Endothelial cell of umbilical vein (primary cell): ENCODE data around the gene CPLX1. TPM values are rescaled to one million over a fixed set of nuclear protein-coding genes. Genes with fewer than 3 reads are reported as not detected.

Source experiments
- BruUV-seq: library from RNA; stranded (reverse); fragments of 400-500 nt; replicated peaks from 2 replicates; lab custom pipeline; 2021; lab: Mats Ljungman, UMichigan
- CTCF ChIA-PET: fragments of 300-600, 350-600 bp; sonication (Branson Sonifier 250); formaldehyde crosslinking; loops from one replicate; lab custom pipeline; 2021; ENCODE audit warnings: antibody characterized with exemption, inconsistent platforms; lab: Charles Lee
- POLR2A ChIA-PET: fragments of 300-600, 350-600 bp; sonication (Branson Sonifier 250); formaldehyde crosslinking; loops from one replicate; lab custom pipeline; 2021; ENCODE audit warnings: antibody characterized with exemption, inconsistent platforms; lab: Charles Lee
- DNase-seq: peaks from one replicate; pipeline ENCODE4 v3.0.0-alpha.2; 2011; ENCODE audit warnings: low read depth, low spot score
- FAIRE-seq: peaks from 2 replicates; lab custom pipeline; 2011; peaks lifted over from hg19 to GRCh38; lab: Jason Lieb, UNC
- H2AFZ ChIP-seq: 2 replicates; pipeline ENCODE4 v1.6.0; 2012; ENCODE audit warnings: low read depth, low read length, control low read depth, inconsistent platforms
- H3K27ac ChIP-seq: 2 replicates; pipeline ENCODE4 v1.5.1; 2011; ENCODE audit warnings: low read depth, mild to moderate bottlenecking, control low read depth, low read length, moderate library complexity; ENCODE audit not compliant: insufficient read depth
- H3K27me3 ChIP-seq, 2 experiments: 2 replicates each; pipeline versions ENCODE4 v1.6.0 to v1.6.1; 2011; ENCODE audit warnings: low read length in 2 of 2, mixed read lengths in 1 of 2; ENCODE audit not compliant: control insufficient read depth in 2 of 2, insufficient read depth in 2 of 2
- H3K36me3 ChIP-seq, 2 experiments: 2 replicates in 1 of 2; 3 replicates in 1 of 2; pipeline ENCODE4 v1.5.1; 2011; ENCODE audit warnings: low read length in 2 of 2, mild to moderate bottlenecking in 1 of 2, moderate library complexity in 1 of 2; ENCODE audit not compliant: control insufficient read depth in 2 of 2, insufficient read depth in 2 of 2; ENCODE audit errors: extremely low read depth in 1 of 2
- H3K4me1 ChIP-seq: 3 replicates; pipeline ENCODE4 v1.5.1; 2011; ENCODE audit warnings: mild to moderate bottlenecking, low read length; ENCODE audit not compliant: control insufficient read depth, insufficient read depth; ENCODE audit errors: extremely low read depth
- H3K4me2 ChIP-seq: 2 replicates; pipeline ENCODE4 v1.6.1; 2011; ENCODE audit warnings: low read length, control low read depth, mixed read lengths; ENCODE audit not compliant: insufficient read depth
- H3K4me3 ChIP-seq, 3 experiments: fragments of 200-600 bp in 1 of 3; sonication (generic), shearing (Covaris generic) in 1 of 3; replicated peaks in 1 of 3; 2 replicates each; pipeline ENCODE4 v1.5.1; 2011 to 2016; ENCODE audit warnings: control low read depth in 3 of 3, low read length in 3 of 3, mild to moderate bottlenecking in 2 of 3, inconsistent platforms in 1 of 3, low read depth in 1 of 3, moderate library complexity in 1 of 3; ENCODE audit not compliant: insufficient read depth in 1 of 3
- H3K79me2 ChIP-seq: 2 replicates; pipeline ENCODE4 v1.6.0; 2012; ENCODE audit warnings: low read length, inconsistent platforms; ENCODE audit not compliant: control insufficient read depth, insufficient read depth
- H3K9ac ChIP-seq: replicated peaks from 2 replicates; pipeline ENCODE3; 2011; ENCODE audit warnings: low read length, control low read depth; ENCODE audit not compliant: insufficient read depth; ENCODE audit errors: extremely low read depth
- H3K9me1 ChIP-seq: replicated peaks from 3 replicates; pipeline ENCODE4 v1.6.0; 2011; ENCODE audit warnings: mild to moderate bottlenecking, low read length; ENCODE audit not compliant: control insufficient read depth, insufficient read depth; ENCODE audit errors: extremely low read depth
- H3K9me3 ChIP-seq: replicated peaks from 2 replicates; pipeline ENCODE4 v1.5.1; 2012; ENCODE audit warnings: low read length, inconsistent platforms; ENCODE audit not compliant: control insufficient read depth, insufficient read depth
- H4K20me1 ChIP-seq: replicated peaks from 2 replicates; pipeline ENCODE3; 2011; ENCODE audit warnings: mild to moderate bottlenecking, low read length; ENCODE audit not compliant: control insufficient read depth, insufficient read depth; ENCODE audit errors: extremely low read depth
- EZH2 ChIP-seq: IDR thresholded peaks from 2 replicates; pipeline ENCODE4 v1.6.1; 2012; ENCODE audit warnings: borderline replicate concordance, low read depth, mild to moderate bottlenecking, moderate library complexity, low read length, inconsistent platforms; ENCODE audit not compliant: severe bottlenecking
- FOS ChIP-seq: IDR thresholded peaks from 2 replicates; pipeline ENCODE4 v1.6.1; 2011; ENCODE audit warnings: mild to moderate bottlenecking, low read length, moderate library complexity, borderline replicate concordance; ENCODE audit not compliant: insufficient read depth
- GATA2 ChIP-seq: IDR thresholded peaks from 2 replicates; pipeline ENCODE4 v1.7.0; 2011; ENCODE audit warnings: low read depth, mild to moderate bottlenecking, moderate library complexity, mixed read lengths, low read length; ENCODE audit not compliant: insufficient read length, insufficient read depth
- JUN ChIP-seq: IDR thresholded peaks from 2 replicates; pipeline ENCODE4 v1.6.1; 2011; ENCODE audit warnings: borderline replicate concordance, low read depth; ENCODE audit not compliant: insufficient read length, insufficient read depth
- MYC ChIP-seq: IDR thresholded peaks from one replicate; pipeline ENCODE4 v1.6.1; 2011; ENCODE audit warnings: mild to moderate bottlenecking, low read depth, low read length
- POLR2A ChIP-seq: IDR thresholded peaks from 2 replicates; pipeline ENCODE4 v1.6.1; 2012; ENCODE audit warnings: low read depth, mild to moderate bottlenecking, control low read depth, low read length
- POLR2AphosphoS5 ChIP-seq: IDR thresholded peaks from 2 replicates; pipeline ENCODE4 v1.6.1; 2012; ENCODE audit warnings: low read depth, mild to moderate bottlenecking, control low read depth, low read length, moderate library complexity; ENCODE audit not compliant: insufficient read depth
- dilution Hi-C: fragments of 300-500 bp; cut with MboI; formaldehyde crosslinking; loops from one replicate; pipeline ENCODE4 v1.15.0; 2019; ENCODE audit warnings: low sequenced_read_pairs; ENCODE audit not compliant: extremely low pct_ligation_motif_present
- intact Hi-C: fragments of 100-400 bp; cut with micrococcal nuclease; formaldehyde crosslinking; loops from one replicate; pipeline ENCODE4 v1.10.0; 2022
- polyA plus RNA-seq, 4 experiments: library from polyadenylated mRNA; depleted of rRNA in 3 of 4; stranded (reverse) in 3 of 4; unstranded in 1 of 4; fragments of >200 nt; gene quantifications; 2 replicates each; pipeline versions ENCODE4 v1.2.1 to v1.2.3, GENCODE V29; 2011 to 2012; ENCODE audit warnings: missing spikeins in 1 of 4
- total RNA-seq: library from RNA; stranded (reverse); gene quantifications from 2 replicates; pipeline ENCODE4 v1.2.3, GENCODE V29; 2021
- TF ChIP-seq, protein P1 (sequence below), 2 donors: IDR thresholded peaks; 1 replicate in 1 of 2; 2 replicates in 1 of 2; pipeline ENCODE4 v1.5.1; 2011; ENCODE audit warnings: low read length in 2 of 2, mild to moderate bottlenecking in 2 of 2, moderate library complexity in 2 of 2, control low read depth in 1 of 2, inconsistent platforms in 1 of 2, low read depth in 1 of 2; ENCODE audit not compliant: insufficient read depth in 1 of 2; ENCODE audit errors: extremely low read depth in 1 of 2
- TF ChIP-seq, protein P2 (sequence below): IDR thresholded peaks from 2 replicates; pipeline ENCODE4 v1.6.1; 2011; ENCODE audit not compliant: insufficient read depth, insufficient read length

Gene CPLX1
- total and polyA plus RNA-seq, 2 donors (not counting 3 experiments of a cell fraction or from before 2014, with no cell fraction given): 1.0 to 1.8 TPM

GRCh38 chr4:833156-833555, 7.2 kb upstream of the CPLX1 start:
- Histone ChIP-seq H3K4me1 (no peaks in the 10 kb centered on the region), H4K20me1 (no peaks in the 10 kb centered on the region), H3K4me2 (no peak overlapping the region), H3K9ac (no peak overlapping the region), H2AFZ (no peak overlapping the region), H3K27me3 (no peaks in the 10 kb centered on the region), H3K27ac (no peak overlapping the region), H3K79me2 (no peaks in the 10 kb centered on the region), H3K9me1 (no peaks in the 10 kb centered on the region), H3K36me3 (no peaks in the 10 kb centered on the region), H3K4me3 (no peak overlapping the region), H3K9me3 (no peaks in the 10 kb centered on the region)
- DNase-seq (no peak), FAIRE-seq (no peak)
- ChIA-PET CTCF (no interaction called here), POLR2A (no interaction called here)
- BruUV-seq: no TSS peak
- TF ChIP-seq, protein P1, sequence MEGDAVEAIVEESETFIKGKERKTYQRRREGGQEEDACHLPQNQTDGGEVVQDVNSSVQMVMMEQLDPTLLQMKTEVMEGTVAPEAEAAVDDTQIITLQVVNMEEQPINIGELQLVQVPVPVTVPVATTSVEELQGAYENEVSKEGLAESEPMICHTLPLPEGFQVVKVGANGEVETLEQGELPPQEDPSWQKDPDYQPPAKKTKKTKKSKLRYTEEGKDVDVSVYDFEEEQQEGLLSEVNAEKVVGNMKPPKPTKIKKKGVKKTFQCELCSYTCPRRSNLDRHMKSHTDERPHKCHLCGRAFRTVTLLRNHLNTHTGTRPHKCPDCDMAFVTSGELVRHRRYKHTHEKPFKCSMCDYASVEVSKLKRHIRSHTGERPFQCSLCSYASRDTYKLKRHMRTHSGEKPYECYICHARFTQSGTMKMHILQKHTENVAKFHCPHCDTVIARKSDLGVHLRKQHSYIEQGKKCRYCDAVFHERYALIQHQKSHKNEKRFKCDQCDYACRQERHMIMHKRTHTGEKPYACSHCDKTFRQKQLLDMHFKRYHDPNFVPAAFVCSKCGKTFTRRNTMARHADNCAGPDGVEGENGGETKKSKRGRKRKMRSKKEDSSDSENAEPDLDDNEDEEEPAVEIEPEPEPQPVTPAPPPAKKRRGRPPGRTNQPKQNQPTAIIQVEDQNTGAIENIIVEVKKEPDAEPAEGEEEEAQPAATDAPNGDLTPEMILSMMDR (IDR thresholded peaks at IDR 0.05; ENCODE audit: extremely low read depth in 1 of 2, insufficient read depth in 1 of 2, low read depth in 1 of 2, low read length in 2 of 2): no peak
- TF ChIP-seq FOS (no peak), POLR2AphosphoS5 (no peak), EZH2 (no peak), JUN (no peak), POLR2A (no peak), GATA2 (no peak), MYC (no peak)
- TF ChIP-seq, protein P2, sequence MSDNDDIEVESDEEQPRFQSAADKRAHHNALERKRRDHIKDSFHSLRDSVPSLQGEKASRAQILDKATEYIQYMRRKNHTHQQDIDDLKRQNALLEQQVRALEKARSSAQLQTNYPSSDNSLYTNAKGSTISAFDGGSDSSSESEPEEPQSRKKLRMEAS: no peak
- dilution Hi-C loops (no loop called here), intact Hi-C loops (no loop called here)
